DMS153 treated with DMSO at 0.1 percent for 48 hours (cell line): ENCODE data around the gene VIPAS39.
A peak's percentile ranks its signal among the peaks of the same experiment; 100 is the strongest.

ENCODE experiments used
- DNase-seq: peaks from one replicate; lab custom pipeline; 2025; ENCODE audit not compliant: unreplicated experiment; lab: John Stamatoyannopoulos, UW

VIPAS39 gene

DNA sequence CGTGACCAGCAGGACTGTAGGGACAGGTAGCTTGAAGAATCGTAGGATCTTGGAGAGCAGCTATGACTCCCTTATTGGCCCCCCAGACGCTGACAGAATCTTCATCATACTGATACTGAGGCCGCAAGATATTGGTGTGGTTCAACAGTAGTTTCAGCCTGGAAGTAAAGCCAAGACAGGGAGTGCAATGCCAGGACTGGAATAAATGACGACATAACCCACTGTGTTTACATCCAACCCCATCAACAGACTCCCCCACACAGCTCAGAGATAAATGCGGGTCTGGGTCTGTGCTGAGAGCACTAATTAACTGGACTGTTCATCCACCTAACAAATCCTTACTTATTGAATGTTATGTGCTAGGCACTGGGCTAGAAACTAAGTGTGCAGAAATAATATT is 50.7 kb downstream of the VIPAS39 start:
- DNase-seq: no peak

DNA sequence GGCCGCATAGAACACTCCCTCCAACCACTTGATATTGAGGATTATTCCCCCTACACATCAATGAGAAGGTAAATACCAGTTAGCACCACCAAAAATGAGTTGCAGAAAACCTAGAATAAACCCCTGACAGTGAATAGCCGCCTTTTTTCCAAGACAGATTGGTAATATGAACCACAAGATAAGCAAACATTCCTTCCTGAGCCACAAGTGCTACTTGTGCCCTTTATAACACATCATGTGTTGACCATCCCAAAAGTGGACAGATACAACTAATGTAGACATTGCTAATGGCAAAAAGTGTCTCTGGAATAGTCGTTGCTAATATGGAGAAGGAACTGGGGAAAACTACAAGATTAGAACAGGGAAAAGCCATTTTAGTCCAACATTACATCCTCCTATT is 51.3 kb downstream of the VIPAS39 start:
- DNase-seq: no peak

DNA sequence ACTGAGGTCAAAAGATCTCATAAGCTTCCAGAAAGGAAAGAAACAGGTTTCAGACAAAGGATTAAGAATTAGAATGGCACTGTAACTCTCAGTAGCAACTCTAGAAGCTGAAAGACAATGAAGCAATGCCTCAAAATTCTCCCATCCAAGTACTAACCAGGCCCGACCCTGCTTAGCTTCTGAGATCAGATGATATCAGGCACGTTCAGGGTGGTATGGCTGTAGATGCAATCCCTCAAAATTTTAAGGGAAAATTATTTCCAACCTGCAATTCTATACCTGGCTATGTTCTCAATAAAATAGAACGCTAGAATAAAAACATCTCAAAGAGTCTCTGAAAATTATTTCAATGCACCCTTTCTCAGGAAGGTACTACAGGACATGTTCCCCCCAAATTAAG is 53.6 kb downstream of the VIPAS39 start:
- no peak for DNase-seq

DNA sequence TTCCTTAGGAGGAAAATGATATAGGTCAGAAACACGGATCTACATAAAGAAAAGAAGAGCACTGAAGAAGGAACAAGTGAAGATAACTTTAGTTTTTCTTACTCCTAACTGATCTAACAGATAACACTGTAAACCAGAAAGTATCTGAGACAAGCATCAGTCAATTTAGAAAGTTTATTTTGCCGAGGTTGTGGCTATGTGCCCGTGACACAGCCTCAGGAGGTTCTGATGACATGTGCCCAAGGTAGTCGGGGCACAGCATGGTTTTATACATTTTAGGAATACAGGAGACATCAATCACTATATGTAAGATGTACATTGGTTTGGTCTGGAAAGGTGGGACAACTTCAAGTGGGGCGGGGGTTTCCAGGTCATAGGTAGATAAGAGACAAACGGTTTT is 57.2 kb downstream of the VIPAS39 start:
- no peak for DNase-seq

DNA sequence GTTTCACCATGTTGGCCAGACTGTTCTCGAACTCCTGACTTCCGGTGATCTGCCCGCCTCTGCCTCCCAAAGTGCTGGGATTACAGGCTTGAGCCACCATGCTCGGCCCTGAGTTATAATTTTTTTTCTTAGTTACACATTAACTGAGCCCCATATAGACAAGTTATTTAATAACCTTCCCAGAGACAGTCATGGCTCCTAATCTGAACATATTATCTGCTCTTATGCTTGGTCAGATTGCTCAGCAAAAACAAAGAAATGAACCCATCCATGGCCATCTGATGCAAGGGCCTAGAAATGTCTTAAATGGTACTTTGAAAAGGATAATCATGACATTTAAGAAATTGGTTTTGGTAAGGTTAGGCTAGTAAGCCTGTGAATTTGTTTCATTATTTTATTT is 67.2 kb downstream of the VIPAS39 start:
- DNase-seq: no peak

DNA sequence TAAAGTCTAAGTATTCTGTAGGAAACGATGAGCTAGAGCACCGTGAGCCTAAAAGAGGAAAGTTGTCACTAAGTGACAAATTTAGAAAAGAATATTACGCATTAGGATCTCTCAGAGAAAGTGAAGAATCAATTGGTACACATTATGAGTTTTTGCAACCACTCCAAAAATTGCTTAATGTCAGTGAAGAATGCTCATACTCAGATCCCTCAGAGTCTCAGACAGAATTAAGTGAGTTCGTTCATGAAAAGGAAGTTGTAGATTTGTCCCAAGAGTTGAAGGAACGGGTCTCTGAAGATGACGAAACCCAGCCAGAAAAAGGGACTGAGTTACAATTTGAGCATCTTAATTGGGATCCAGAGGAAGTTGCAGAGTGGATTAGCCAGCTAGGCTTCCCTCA is 78.7 kb downstream of the VIPAS39 start:
- DNase-seq: no peak

DNA sequence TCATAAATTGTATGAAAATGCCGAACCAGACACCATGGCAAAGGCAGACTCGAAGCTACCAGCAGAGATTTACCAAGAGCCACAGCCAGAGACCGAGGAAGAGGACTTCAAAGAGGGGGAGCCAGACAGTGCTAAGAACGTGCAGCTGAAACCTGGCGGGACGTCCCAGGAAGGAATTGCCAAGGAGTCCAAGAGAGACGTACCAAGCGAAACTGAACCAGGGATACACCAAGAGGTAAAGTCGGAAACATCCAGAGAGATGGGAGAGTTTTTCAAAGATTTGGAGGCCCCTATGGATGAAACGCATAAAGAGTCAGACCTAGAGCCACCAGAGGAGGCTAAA is 79.9 kb downstream of the VIPAS39 start:
- no peak for DNase-seq

DNA sequence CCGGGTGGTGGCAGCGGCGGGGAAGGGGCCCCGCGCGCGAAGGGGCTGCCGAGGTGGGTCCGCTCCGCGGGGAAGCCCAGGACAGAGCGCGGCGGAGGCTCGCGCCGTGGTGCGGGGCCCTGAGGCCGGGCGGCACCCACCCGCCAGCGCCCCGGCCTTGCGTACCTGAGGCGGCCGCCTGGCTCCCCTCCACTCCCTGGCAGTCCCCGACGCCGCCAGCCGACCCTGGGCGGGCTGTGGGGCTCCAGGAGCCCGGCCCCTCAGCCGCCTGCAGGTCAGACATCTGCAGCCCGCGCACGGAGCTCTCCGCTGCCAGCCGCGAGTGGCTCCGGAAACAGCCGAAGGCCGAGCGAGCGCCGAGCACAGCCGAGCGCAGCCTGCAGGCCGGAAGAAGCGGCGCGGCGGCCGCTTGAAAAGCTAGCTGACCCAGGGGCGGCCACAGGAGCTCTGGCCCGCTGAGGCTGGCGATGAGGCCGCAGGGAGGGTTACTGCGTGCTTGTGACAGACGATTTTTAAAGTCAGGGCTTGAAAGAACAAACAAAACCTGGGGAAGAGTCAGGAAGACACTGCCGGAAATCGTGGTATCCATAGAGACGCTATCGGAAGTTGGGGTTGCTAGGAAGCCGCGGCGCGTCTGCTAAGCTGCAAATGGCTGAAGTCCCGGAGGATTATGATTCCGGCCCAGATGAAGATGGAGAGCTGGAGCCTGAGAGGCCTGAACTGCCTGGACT is 80.5 kb downstream of the VIPAS39 start, which contains the start of the genes SAMD15 and TMED8:
TSS of gene SAMD15 (plus strand) at position 609 of the 731 bp plus-strand sequence. CDS start at position 649, 40 bp downstream.
TSS of gene TMED8 (minus strand) at position 324 of the 731 bp plus-strand sequence. CDS start at position 283, 41 bp downstream.
- DNase-seq: peak; percentile 82
